Fibroblast of skin of back (primary cell): Measurements from ENCODE around the gene FADS1.

Experiments used
- DNase-seq: peaks from one replicate; pipeline ENCODE4 v3.0.0-alpha.2; 2013

Gene FADS1

GRCh38 chr11:61757213-61757862 is 59.5 kb downstream of the FADS1 start:
- no peak for DNase-seq

- peak; percentile 88 for DNase-seq
These were observed 60.2 kb downstream of the FADS1 start for GRCh38 chr11:61756452-61757212.

GRCh38 chr11:61756147-61756451 is 60.7 kb downstream of the FADS1 start:
- DNase-seq: no peak

- peak; percentile 64 for DNase-seq
These were observed 62.0 kb downstream of the FADS1 start for GRCh38 chr11:61754534-61755482.

GRCh38 chr11:61753672-61754071 is 63.1 kb downstream of the FADS1 start:
- DNase-seq: no peak

- no peak for DNase-seq
These were observed 63.8 kb downstream of the FADS1 start for GRCh38 chr11:61752925-61753521.

- peak; percentile 57 for DNase-seq
These were observed 64.5 kb downstream of the FADS1 start, which contains the start of gene MYRF for GRCh38 chr11:61752117-61752924. Gene MYRF (plus strand): TSS chr11:61752636. CDS start chr11:61752745, 109 bp downstream.

- DNase-seq: no peak
These were observed 65.4 kb downstream of the FADS1 start for GRCh38 chr11:61751384-61751783.

GRCh38 chr11:61750631-61751273 is 66.1 kb downstream of the FADS1 start:
- no peak for DNase-seq
